ENCODE results near the gene CYP26B1.

GRCh38 chr2:72135921-72136320 lies 11.7 kb downstream of the CYP26B1 start:
- TF ChIP-seq CTCF (optimal IDR thresholded peaks at IDR 0.05 in 1 of 3, IDR thresholded peaks at IDR 0.05 in 1 of 3, conservative IDR thresholded peaks at IDR 0.05 in 1 of 3; ENCODE audit: extremely low read depth in 1 of 3, insufficient read depth in 2 of 3, low read length in 3 of 3) (no peak), EZH2 (IDR thresholded peaks at IDR 0.05; ENCODE audit: low read length) (no peak)

All from keratinocyte (primary cell).